22Rv1 (cell line): Measurements from ENCODE around the gene TMIGD3.

Experiments used
- H3K27ac ChIP-seq: fragments of 450-650 bp; 2 replicates; pipeline ENCODE4 v1.5.1; 2017
- ZFX ChIP-seq: fragments of 450-650 bp; IDR thresholded peaks from 2 replicates; pipeline ENCODE4 v1.6.1; 2017; ENCODE audit warnings: antibody characterized with exemption, borderline replicate concordance
- TF ChIP-seq, protein P1 (sequence below): fragments of 450-650 bp; IDR thresholded peaks from 2 replicates; pipeline ENCODE4 v1.5.1; 2017; ENCODE audit warnings: mild to moderate bottlenecking

TMIGD3 gene

DNA sequence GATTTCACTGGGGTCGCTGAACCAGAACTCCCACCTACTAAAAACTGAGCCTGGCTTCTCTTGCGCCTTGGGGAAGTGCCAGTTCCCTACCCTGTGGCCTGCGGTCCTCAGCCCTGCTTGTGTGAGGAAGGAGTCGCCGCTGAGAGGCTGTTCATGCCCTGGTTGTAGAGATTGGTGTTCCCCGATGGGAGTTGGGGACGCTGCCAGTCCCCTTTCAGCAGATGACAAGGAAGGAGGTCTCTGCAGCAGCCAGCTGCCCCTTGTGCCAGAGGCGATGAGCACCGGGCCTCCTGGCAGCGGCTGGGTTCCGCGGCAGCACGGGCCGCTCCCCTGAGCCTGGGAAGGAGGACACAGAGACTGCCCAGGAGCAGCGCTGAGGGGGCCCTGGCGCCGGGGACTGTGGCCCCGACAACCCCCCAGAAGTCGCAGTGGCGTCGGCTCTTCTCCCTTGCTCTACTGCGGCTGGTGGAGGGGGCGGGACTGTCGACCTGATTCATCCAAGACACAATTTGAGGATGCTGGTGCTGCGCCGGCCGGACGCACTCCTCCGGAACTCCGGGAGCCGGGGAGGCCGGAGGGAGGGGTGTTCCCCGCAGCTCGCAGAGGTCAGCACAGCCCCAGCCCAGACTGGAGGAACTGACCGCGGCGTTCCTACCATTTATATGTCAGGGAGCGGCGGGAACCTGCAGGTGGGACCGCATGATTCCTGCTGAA is 12.0 kb upstream of the TMIGD3 start:
- TF ChIP-seq, protein P1, sequence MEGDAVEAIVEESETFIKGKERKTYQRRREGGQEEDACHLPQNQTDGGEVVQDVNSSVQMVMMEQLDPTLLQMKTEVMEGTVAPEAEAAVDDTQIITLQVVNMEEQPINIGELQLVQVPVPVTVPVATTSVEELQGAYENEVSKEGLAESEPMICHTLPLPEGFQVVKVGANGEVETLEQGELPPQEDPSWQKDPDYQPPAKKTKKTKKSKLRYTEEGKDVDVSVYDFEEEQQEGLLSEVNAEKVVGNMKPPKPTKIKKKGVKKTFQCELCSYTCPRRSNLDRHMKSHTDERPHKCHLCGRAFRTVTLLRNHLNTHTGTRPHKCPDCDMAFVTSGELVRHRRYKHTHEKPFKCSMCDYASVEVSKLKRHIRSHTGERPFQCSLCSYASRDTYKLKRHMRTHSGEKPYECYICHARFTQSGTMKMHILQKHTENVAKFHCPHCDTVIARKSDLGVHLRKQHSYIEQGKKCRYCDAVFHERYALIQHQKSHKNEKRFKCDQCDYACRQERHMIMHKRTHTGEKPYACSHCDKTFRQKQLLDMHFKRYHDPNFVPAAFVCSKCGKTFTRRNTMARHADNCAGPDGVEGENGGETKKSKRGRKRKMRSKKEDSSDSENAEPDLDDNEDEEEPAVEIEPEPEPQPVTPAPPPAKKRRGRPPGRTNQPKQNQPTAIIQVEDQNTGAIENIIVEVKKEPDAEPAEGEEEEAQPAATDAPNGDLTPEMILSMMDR: no peak
- TF ChIP-seq ZFX: no peak
- H3K27ac ChIP-seq: no peak overlapping the region

DNA sequence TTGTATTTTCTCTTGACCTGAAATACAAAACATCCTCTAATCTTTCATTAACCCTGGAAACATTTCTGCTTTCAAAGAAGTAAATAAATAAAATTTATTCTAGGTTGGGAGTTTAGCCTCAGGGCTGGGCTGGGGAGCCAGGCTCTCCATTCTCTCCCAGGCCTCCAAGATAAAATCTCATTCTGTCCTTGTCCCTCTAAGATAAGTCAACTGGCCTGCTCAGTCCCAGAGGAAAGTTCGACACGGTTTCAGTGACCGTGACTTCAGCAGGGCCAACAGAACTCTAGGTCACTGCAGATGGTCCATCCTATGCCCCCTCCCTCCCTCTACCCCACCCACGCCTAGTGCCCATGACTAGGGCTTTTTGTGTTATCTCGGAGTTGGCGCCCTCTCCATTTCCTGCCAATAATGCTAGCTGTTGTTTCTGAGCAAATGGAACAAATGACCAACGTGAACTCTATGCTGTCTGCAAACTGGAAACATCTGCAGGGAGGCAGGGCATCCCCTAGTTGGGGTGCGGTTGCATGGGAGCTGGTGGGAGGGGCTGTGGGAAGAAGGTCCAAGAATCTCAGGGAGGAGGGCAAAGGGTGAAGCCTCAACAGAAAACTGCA is 10.1 kb upstream of the TMIGD3 start:
- no peak overlapping the region for H3K27ac ChIP-seq
- TF ChIP-seq, protein P1: no peak
- TF ChIP-seq ZFX: no peak

GRCh38 chr1:111512931-111513330 is 9.5 kb upstream of the TMIGD3 start:
- TF ChIP-seq ZFX: no peak
- TF ChIP-seq, protein P1: no peak
- H3K27ac ChIP-seq: no peak overlapping the region

- no peak overlapping the region for H3K27ac ChIP-seq
- no peak for TF ChIP-seq ZFX
- TF ChIP-seq, protein P1: no peak
Observed at GRCh38 chr1:111512132-111512889, 8.9 kb upstream of the TMIGD3 start.

GRCh38 chr1:111511370-111511769 is 7.9 kb upstream of the TMIGD3 start:
- no peak overlapping the region for H3K27ac ChIP-seq
- TF ChIP-seq, protein P1: no peak
- TF ChIP-seq ZFX: no peak

- H3K27ac ChIP-seq: no peak overlapping the region
- TF ChIP-seq ZFX: no peak
- TF ChIP-seq, protein P1: no peak
Observed at GRCh38 chr1:111509997-111510375, 6.6 kb upstream of the TMIGD3 start.
